ENCODE measurements around the gene CLDN18.

CLDN18 gene

DNA sequence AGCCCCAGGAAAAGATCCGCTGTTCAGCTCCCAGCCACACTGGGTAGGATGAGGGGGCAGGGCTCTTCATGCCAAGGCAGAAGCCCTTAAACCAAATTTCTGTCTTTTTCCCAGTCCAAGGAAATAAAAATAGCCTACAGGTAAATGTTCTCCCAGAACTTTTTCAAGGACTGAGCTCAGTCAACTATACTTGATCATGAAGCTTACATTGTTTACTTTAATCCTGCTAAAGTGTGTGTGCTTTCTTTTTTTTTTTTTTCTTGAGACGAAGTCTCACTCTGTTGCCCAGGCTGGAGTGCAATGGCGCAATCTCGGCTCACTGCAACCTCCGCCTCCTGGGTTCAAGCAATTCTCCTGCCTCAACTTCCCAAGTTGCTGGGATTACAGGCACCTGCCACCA, 17.9 kb downstream of the CLDN18 start:
- no peak for DNase-seq

GRCh38 chr3:138030734-138031280, 20.8 kb downstream of the CLDN18 start:
- no peak for DNase-seq

GRCh38 chr3:138031536-138031935, 21.6 kb downstream of the CLDN18 start:
- no peak for DNase-seq

- no peak for DNase-seq
These were observed 22.6 kb downstream of the CLDN18 start for GRCh38 chr3:138032567-138032966.

DNA sequence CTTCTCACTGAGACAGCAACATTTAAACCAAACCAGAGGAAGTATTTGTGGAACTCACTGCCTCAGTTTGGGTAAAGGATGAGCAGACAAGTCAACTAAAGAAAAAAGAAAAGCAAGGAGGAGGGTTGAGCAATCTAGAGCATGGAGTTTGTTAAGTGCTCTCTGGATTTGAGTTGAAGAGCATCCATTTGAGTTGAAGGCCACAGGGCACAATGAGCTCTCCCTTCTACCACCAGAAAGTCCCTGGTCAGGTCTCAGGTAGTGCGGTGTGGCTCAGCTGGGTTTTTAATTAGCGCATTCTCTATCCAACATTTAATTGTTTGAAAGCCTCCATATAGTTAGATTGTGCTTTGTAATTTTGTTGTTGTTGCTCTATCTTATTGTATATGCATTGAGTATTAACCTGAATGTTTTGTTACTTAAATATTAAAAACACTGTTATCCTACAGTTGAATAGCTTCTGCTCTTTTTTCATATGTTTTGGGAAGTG, 23.3 kb downstream of the CLDN18 start:
- DNase-seq, result no peak

DNA sequence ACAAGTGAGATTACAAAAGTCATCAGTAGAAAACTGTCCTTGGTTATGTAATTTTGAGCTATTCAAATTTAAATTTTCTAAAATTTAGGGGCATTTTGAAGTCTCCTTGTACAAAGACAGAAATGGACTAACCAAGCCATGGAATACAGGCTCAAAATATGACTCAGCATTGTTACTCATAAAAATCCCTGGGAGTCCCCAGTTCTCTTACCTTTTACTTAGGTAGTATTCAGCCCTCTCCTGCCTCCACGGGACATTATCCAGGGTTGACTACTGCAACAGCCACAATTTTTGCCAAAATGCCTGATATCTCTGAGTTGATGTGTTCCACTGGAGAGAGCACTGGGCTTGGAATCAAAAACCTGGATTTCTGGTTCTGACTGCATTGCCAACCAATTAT, 25.0 kb downstream of the CLDN18 start:
- DNase-seq, result no peak

DNA sequence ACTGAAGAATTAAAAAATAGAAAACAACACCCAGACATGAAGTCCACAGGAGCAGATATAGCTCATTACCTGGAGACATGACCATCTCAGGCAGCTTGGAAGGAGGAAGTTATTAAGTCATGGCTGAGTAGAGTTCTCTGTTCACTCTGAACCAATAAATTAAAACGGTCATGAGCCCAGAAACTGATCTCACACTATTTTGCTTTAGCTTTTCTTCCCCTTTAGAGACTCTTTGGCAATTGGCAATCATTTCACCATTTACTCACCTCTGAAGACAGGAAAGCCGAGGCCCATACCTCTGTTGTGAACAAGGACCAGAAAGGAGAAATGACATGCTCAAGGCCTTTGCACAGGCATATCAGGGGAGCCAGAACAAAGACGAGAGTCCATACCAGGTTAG, 26.6 kb downstream of the CLDN18 start:
- DNase-seq, result no peak

- DNase-seq, result no peak
These were observed 28.9 kb downstream of the CLDN18 start for GRCh38 chr3:138038725-138039462.

DNA sequence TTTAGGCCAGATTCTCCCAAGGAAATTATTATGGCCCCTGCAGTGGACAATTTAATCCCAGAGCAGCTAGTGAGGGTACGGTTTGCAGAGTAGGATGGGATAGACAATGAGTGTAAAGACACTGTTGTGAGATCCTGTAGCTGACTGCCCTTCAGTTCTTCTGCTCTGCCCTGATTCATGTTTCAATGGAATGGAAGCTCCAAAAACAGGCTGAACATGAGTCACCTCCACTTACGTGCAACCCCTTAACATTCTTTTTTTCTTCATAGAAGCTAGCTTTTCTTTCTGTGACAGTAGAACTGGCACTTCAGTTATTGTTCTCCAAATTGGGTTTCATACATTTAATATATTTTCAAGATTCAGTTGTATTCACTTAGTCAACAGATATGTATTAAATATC, 32.1 kb downstream of the CLDN18 start:
- no peak for DNase-seq

GRCh38 chr3:138043266-138044029, 33.5 kb downstream of the CLDN18 start:
- no peak for DNase-seq

GRCh38 chr3:138046085-138046484, 36.1 kb downstream of the CLDN18 start:
- DNase-seq, result no peak

GRCh38 chr3:138046955-138047354, 37.0 kb downstream of the CLDN18 start:
- DNase-seq, result no peak

- DNase-seq, result no peak
These were observed 37.7 kb downstream of the CLDN18 start for GRCh38 chr3:138047596-138048158.

GRCh38 chr3:138049157-138049919, 39.4 kb downstream of the CLDN18 start:
- no peak for DNase-seq

- DNase-seq, result no peak
These were observed 42.2 kb downstream of the CLDN18 start for GRCh38 chr3:138051947-138052802.

DNA sequence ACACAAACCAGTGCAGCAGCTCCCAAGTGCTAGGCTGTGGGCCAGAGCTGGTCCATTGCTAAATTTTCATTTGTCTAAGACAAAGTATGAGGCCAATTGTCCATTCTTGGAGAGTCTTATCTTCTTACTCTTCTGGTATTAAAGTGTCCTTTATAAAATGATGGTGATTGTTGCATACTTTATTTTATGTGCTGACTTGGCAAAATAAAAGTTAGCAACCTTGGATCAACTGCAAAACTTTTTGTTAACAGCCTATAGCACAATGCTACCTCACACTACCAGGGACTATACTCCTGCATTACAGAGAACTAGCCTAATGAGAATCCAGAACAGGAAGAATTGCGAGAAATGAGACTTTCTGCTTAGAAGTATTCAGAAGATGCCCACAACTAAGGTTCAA, 44.1 kb downstream of the CLDN18 start:
- DNase-seq, result no peak

GRCh38 chr3:138057384-138057783, 47.4 kb downstream of the CLDN18 start:
- DNase-seq, result no peak

DNA sequence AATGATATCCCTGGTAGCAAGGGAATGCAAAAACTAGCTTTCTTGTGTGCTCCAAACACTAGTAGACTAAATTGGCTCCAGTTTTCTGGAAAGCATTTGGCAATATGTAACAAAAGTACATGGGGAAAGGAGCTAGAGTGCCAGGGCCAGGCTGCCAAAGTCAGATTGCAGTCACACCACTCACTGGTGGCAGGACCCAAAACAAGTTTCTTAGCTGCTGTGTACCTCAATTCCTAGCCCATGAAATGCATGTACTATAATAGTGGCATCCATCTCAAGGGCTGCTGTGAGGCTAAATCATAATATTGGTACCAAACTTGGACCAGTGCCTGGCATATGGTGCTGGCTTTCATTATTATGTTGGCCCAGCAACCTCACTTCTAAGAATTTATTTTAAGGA, 49.3 kb downstream of the CLDN18 start:
- no peak for DNase-seq

GRCh38 chr3:138060792-138061191, 50.8 kb downstream of the CLDN18 start:
- DNase-seq, result no peak

DNA sequence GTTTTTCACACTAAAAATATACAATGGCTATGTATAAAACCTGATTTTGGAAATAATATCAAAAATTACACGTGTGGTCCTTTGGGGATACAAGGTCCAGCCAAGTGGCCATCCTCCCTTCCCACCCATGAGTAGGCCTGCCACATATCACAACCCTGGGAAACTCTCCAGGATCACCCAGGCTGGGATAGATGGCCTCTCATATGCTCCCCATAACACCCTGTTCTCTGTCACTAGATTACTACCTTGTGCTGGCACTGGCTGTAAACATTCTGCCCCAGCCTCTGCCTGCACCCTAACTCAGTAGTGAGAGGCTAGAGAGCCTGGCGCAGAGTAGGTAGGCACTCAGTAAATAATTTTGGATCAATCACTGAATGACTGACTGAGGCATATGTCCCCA, 52.1 kb downstream of the CLDN18 start:
- DNase-seq, result no peak

GRCh38 chr3:138062626-138063025, 52.7 kb downstream of the CLDN18 start:
- DNase-seq, result no peak

DNA sequence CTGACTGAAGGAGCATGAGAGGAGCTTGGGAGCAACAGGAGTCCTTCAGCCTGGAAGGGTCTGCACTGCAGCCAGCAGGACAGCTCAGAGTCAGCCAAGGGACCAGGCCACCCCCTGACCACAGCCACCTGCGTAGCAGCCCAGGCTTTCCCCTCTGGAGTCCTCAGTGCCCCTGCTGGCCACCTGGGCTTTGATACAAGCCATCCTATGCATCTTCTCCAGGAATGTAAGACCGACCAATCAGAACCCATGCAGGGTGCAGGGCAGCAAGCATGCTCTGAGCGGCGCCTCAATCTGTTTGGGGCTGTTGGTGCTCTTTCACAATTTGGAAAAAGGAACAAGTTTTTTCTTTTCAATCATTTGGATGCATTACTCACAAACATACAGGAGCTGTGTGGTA, 53.5 kb downstream of the CLDN18 start:
- no peak for DNase-seq
